ENCODE data around the gene USH1G.

USH1G gene

DNA sequence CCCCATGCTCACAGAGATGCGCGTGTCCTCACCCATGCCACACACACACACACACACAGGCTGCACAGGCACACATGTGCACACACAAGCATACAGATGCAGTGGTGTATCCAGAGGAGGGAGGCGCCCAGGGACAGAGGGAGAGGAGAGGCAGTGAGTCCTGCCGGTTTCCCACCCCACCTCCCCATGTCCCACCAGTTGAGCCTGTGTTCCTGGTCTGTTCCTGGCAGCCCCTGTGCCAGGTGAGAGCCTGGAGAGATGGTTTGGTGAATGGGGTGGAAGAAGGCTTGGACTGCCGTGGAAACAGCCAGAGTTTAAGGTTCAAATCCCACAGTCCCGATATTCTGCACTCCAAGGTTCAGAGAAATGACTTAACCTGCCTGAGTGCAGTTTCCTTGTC lies 19.4 kb downstream of the USH1G start:
- Histone ChIP-seq H3K36me3 (ENCODE audit: control insufficient read depth in 1 of 2, insufficient read depth in 2 of 2, low read length in 2 of 2) (no peaks in the 10 kb centered on the region), H3K9ac (ENCODE audit: low read depth in 1 of 2, low read length in 2 of 2) (no peak overlapping the region), H3K27me3 (ENCODE audit: control insufficient read depth in 1 of 2, insufficient read depth in 2 of 2, low read length in 2 of 2) (peaks cover 11 to 20% of the 10 kb centered on the region in 2 donors), H3K4me3 (ENCODE audit: low read depth in 1 of 2, low read length in 2 of 2) (no peak overlapping the region), H3K4me1 (ENCODE audit: control insufficient read depth in 1 of 2, insufficient read depth in 2 of 2, low read length in 2 of 2) (no peaks in the 10 kb centered on the region), H3K27ac (ENCODE audit: low read depth, low read length) (no peak overlapping the region), H3K9me3 (ENCODE audit: control insufficient read depth in 1 of 2, low read length in 2 of 2) (no peaks in the 10 kb centered on the region)

DNA sequence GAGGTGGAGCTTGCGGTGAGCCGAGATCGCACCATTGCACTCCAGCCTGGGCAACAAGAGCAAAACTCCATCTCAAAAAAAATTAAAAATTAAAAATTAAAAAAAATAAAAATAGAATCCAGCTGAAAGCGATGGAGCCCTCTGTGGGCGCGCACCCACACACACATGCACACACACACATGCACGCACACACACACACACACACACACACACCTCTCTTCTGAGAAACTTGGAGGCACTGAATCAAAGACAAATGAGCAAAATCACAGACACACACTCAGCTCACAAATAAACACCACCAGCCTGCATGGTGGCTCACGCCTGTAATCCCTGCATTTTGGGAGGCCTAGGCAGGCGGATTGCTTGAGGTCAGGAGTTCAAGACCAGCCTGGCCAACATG lies 20.0 kb downstream of the USH1G start:
- Histone ChIP-seq H3K27ac (ENCODE audit: low read depth, low read length) (no peak overlapping the region), H3K4me1 (ENCODE audit: control insufficient read depth in 1 of 2, insufficient read depth in 2 of 2, low read length in 2 of 2) (no peaks in the 10 kb centered on the region), H3K9ac (ENCODE audit: low read depth in 1 of 2, low read length in 2 of 2) (no peak overlapping the region), H3K27me3 (ENCODE audit: control insufficient read depth in 1 of 2, insufficient read depth in 2 of 2, low read length in 2 of 2) (peaks cover 11 to 20% of the 10 kb centered on the region in 2 donors), H3K4me3 (ENCODE audit: low read depth in 1 of 2, low read length in 2 of 2) (no peak overlapping the region), H3K36me3 (ENCODE audit: control insufficient read depth in 1 of 2, insufficient read depth in 2 of 2, low read length in 2 of 2) (no peaks in the 10 kb centered on the region), H3K9me3 (ENCODE audit: control insufficient read depth in 1 of 2, low read length in 2 of 2) (no peaks in the 10 kb centered on the region)

GRCh38 chr17:74901353-74902135 lies 21.5 kb downstream of the USH1G start:
- no peak overlapping the region for H3K9ac ChIP-seq (ENCODE audit: low read depth in 1 of 2, low read length in 2 of 2)
- H3K36me3 ChIP-seq (ENCODE audit: control insufficient read depth in 1 of 2, insufficient read depth in 2 of 2, low read length in 2 of 2) = no peaks in the 10 kb centered on the region
- no peaks in the 10 kb centered on the region for H3K9me3 ChIP-seq (ENCODE audit: control insufficient read depth in 1 of 2, low read length in 2 of 2)
- no peak overlapping the region for H3K4me3 ChIP-seq (ENCODE audit: low read depth in 1 of 2, low read length in 2 of 2)
- no peak overlapping the region for H3K27ac ChIP-seq (ENCODE audit: low read depth, low read length)
- H3K4me1 ChIP-seq (ENCODE audit: control insufficient read depth in 1 of 2, insufficient read depth in 2 of 2, low read length in 2 of 2) = no peaks in the 10 kb centered on the region
- H3K27me3 ChIP-seq (ENCODE audit: control insufficient read depth in 1 of 2, insufficient read depth in 2 of 2, low read length in 2 of 2) = peaks cover 14 to 24% of the 10 kb centered on the region in 2 donors

DNA sequence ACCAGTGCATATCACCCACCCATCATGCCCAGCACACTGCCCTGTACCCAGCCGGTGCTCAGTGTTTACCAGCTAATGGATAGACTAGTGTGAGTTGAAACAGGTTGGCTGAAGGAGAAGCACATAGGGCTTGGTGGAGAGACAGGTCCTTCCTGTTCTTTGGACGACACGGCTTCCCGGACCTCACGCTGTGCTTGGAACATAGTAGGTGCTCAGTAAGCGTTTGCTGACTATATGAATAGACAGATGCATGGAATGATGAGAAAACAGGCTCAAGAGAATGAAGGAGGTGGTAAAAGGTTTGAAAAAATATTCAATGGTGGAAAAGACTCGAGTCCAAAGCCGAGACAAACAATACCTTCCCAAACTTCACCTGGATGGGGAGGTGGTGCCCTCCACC lies 22.8 kb downstream of the USH1G start:
- H3K4me3 ChIP-seq (ENCODE audit: low read depth in 1 of 2, low read length in 2 of 2) = no peak overlapping the region
- H3K4me1 ChIP-seq (ENCODE audit: control insufficient read depth in 1 of 2, insufficient read depth in 2 of 2, low read length in 2 of 2) = no peaks in the 10 kb centered on the region
- peaks cover 22 to 31% of the 10 kb centered on the region in 2 donors for H3K27me3 ChIP-seq (ENCODE audit: control insufficient read depth in 1 of 2, insufficient read depth in 2 of 2, low read length in 2 of 2)
- no peak overlapping the region for H3K27ac ChIP-seq (ENCODE audit: low read depth, low read length)
- H3K36me3 ChIP-seq (ENCODE audit: control insufficient read depth in 1 of 2, insufficient read depth in 2 of 2, low read length in 2 of 2) = no peaks in the 10 kb centered on the region
- no peak overlapping the region for H3K9ac ChIP-seq (ENCODE audit: low read depth in 1 of 2, low read length in 2 of 2)
- no peaks in the 10 kb centered on the region for H3K9me3 ChIP-seq (ENCODE audit: control insufficient read depth in 1 of 2, low read length in 2 of 2)

GRCh38 chr17:74898376-74898946 lies 24.6 kb downstream of the USH1G start:
- Histone ChIP-seq H3K27ac (ENCODE audit: low read depth, low read length) (no peak overlapping the region), H3K9me3 (ENCODE audit: control insufficient read depth in 1 of 2, low read length in 2 of 2) (no peaks in the 10 kb centered on the region), H3K36me3 (ENCODE audit: control insufficient read depth in 1 of 2, insufficient read depth in 2 of 2, low read length in 2 of 2) (no peaks in the 10 kb centered on the region), H3K4me1 (ENCODE audit: control insufficient read depth in 1 of 2, insufficient read depth in 2 of 2, low read length in 2 of 2) (no peaks in the 10 kb centered on the region), H3K4me3 (ENCODE audit: low read depth in 1 of 2, low read length in 2 of 2) (no peak overlapping the region), H3K9ac (ENCODE audit: low read depth in 1 of 2, low read length in 2 of 2) (no peak overlapping the region), H3K27me3 (ENCODE audit: control insufficient read depth in 1 of 2, insufficient read depth in 2 of 2, low read length in 2 of 2) (peaks cover 23 to 25% of the 10 kb centered on the region in 2 donors)

DNA sequence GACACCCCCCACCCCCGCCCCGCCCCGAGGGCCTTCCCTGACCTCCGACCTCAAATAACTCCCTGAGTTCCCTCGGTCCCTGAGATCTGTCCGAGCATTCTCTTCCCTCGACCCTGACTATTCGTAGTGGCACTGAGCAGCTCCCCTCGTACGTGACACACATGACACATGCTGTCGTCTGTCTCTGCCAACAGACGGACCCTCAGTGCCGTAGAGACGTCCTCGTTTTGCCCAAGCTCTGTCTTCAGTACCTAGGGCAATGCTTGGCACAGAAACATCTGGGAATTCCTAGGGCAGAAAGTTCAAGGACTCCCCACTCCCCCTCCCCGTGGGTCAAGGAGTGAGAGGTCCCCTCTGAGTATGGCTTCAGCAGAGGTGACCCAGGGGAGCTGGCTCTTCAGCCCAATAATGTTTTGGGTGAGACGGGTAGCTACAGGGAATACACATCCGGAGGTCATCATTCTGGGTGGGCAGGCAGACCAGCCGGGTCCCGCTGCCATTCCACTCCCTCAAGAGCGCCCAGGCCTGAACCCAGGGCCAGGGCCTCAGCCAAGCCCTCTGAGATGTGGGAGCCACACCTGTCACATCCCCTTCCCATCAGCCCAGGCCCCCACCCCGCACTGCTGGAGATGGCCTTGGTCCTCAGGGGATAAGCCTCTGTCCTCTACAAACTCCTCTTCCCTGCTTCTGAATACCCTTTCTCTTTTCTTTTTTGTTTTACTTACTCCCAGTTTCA lies 29.0 kb downstream of the USH1G start:
- no peaks in the 10 kb centered on the region for H3K9me3 ChIP-seq (ENCODE audit: control insufficient read depth in 1 of 2, low read length in 2 of 2)
- H3K36me3 ChIP-seq (ENCODE audit: control insufficient read depth in 1 of 2, insufficient read depth in 2 of 2, low read length in 2 of 2) = no peaks in the 10 kb centered on the region
- peaks cover 29 to 36% of the 10 kb centered on the region in 2 donors for H3K27me3 ChIP-seq (ENCODE audit: control insufficient read depth in 1 of 2, insufficient read depth in 2 of 2, low read length in 2 of 2)
- no peak overlapping the region for H3K9ac ChIP-seq (ENCODE audit: low read depth in 1 of 2, low read length in 2 of 2)
- H3K27ac ChIP-seq (ENCODE audit: low read depth, low read length) = no peak overlapping the region
- no peaks in the 10 kb centered on the region for H3K4me1 ChIP-seq (ENCODE audit: control insufficient read depth in 1 of 2, insufficient read depth in 2 of 2, low read length in 2 of 2)
- H3K4me3 ChIP-seq (ENCODE audit: low read depth in 1 of 2, low read length in 2 of 2) = no peak overlapping the region

DNA sequence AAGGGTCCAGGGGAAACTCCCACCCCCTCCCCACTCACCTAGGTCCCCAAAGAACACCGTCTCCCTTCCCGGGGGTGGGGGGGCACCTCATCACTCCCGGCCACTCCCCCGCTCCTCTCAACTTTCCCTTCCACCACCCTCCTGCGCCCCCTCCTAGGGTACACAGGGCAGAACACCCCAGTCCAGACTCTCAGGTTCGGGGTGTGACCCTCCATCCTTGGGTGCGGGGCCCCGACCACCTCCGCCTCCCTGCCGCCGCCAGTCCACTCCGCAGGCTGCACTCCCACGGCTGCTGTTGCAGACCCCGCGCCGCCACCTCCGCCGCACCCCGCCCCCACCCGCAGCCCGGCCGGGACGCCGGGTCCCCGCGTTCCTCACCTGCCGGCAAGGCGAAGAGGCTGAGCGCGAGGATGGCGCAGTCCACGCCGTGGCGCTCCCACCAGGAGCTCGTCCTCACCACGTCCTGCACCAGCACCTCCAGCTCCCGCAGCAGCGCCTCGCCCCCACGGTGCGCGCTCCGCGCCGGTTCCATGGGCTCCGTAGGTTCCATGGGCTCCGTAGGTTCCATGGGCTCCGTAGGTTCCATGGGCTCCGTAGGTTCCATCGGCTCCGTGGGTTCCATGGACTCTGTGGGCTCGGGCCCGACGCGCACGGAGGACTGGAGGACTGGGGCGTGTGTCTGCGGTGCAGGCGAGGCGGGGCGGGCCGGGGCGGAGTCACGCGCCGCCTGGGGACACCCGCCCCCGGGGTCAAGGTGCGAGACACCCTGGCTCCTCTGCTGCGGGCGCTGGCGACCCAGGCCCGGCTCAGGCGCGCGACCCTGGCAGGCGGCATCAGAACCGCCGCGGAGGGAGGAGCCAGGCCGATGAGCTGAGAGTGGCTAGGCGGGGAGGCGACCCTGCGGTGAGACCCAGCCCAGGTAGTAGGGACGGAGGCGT lies 29.8 kb downstream of the USH1G start, which contains the start of gene FADS6:
Gene FADS6, minus strand, starts transcription at position 660 of the 938 bp plus-strand sequence. Its CDS starts 38 bp downstream, at position 622.
- H3K9me3 ChIP-seq (ENCODE audit: control insufficient read depth in 1 of 2, low read length in 2 of 2) = no peaks in the 10 kb centered on the region
- peak within 1 kb of the TSS; percentile 47 to 63 for H3K4me3 ChIP-seq (ENCODE audit: low read depth in 1 of 2, low read length in 2 of 2)
- H3K27me3 ChIP-seq (ENCODE audit: control insufficient read depth in 1 of 2, insufficient read depth in 2 of 2, low read length in 2 of 2) = peaks cover 29 to 42% of the 10 kb centered on the region in 2 donors
- H3K4me1 ChIP-seq (ENCODE audit: control insufficient read depth in 1 of 2, insufficient read depth in 2 of 2, low read length in 2 of 2) = no peaks in the 10 kb centered on the region
- H3K27ac ChIP-seq (ENCODE audit: low read depth, low read length) = no peak within 1 kb of the TSS
- H3K36me3 ChIP-seq (ENCODE audit: control insufficient read depth in 1 of 2, insufficient read depth in 2 of 2, low read length in 2 of 2) = no peaks in the 10 kb centered on the region
- no peak within 1 kb of the TSS for H3K9ac ChIP-seq (ENCODE audit: low read depth in 1 of 2, low read length in 2 of 2)

DNA sequence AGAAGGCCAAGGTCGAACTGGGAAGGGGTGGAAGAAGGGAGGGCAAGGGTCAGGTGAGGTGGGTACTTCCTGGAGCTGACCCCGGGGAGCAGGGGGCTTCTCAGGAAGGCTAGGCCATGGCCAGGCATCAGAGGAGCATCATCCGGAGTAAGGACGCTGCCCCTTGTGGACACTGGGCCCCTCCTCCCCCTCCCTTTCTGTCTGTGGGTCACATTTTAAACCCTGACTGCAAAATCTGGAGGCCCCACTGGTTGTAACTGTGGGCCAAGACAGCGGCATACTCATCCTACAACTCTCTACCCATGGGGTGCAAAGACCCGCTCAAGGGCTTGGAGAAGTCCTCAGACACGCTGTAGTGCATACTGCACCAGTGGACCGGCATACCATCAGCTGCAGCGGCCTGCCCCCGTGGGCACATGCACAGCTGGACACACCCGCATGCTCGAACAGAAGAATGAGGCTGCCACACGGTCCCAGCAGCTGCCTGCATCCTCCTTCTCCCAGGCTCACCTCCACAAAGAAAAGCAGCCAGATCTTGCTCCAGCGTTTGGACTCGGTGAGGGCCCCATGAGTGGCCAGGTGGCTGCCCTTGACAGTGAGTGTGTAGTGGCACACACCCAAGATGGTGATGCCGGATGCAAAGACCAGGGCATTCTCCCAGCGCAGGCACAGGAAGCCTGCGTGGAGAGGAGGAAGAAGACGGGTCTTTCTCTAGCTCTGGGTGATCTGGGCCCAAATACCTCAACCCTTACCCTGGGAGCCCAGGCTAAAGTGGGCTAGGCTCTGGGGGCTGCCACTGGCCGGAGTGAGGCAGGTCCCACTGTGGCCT lies 30.8 kb downstream of the USH1G start:
- Histone ChIP-seq H3K4me1 (ENCODE audit: control insufficient read depth in 1 of 2, insufficient read depth in 2 of 2, low read length in 2 of 2) (no peaks in the 10 kb centered on the region), H3K4me3 (ENCODE audit: low read depth in 1 of 2, low read length in 2 of 2) (peak overlapping the region in 1 of 2 donors; percentile 45), H3K27ac (ENCODE audit: low read depth, low read length) (no peak overlapping the region), H3K9me3 (ENCODE audit: control insufficient read depth in 1 of 2, low read length in 2 of 2) (no peaks in the 10 kb centered on the region), H3K27me3 (ENCODE audit: control insufficient read depth in 1 of 2, insufficient read depth in 2 of 2, low read length in 2 of 2) (peaks cover 29 to 43% of the 10 kb centered on the region in 2 donors), H3K9ac (ENCODE audit: low read depth in 1 of 2, low read length in 2 of 2) (no peak overlapping the region), H3K36me3 (ENCODE audit: control insufficient read depth in 1 of 2, insufficient read depth in 2 of 2, low read length in 2 of 2) (no peaks in the 10 kb centered on the region)

DNA sequence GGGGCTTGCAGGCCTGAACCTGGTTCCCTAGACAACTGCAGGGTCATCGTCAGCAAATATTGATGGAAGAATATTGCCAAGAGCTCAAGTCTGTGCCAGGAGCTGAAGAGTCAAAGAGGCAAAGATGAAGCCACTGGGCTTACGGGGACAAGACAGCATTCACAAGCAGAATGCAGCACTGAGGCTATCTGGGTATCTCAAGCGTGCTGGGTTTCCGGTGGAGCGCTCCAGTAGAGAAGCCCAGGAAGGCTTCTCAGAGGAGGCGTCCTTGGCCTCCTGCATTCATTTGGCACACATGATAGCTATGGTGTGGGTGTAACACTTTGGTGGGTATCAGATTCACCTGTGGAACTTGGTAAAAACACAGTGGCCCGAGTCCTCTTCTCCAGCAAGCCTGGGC lies 32.5 kb downstream of the USH1G start:
- Histone ChIP-seq H3K4me1 (ENCODE audit: control insufficient read depth in 1 of 2, insufficient read depth in 2 of 2, low read length in 2 of 2) (no peaks in the 10 kb centered on the region), H3K4me3 (ENCODE audit: low read depth in 1 of 2, low read length in 2 of 2) (no peak overlapping the region), H3K27ac (ENCODE audit: low read depth, low read length) (no peak overlapping the region), H3K27me3 (ENCODE audit: control insufficient read depth in 1 of 2, insufficient read depth in 2 of 2, low read length in 2 of 2) (peaks cover 18 to 32% of the 10 kb centered on the region in 2 donors), H3K36me3 (ENCODE audit: control insufficient read depth in 1 of 2, insufficient read depth in 2 of 2, low read length in 2 of 2) (no peaks in the 10 kb centered on the region), H3K9me3 (ENCODE audit: control insufficient read depth in 1 of 2, low read length in 2 of 2) (no peaks in the 10 kb centered on the region), H3K9ac (ENCODE audit: low read depth in 1 of 2, low read length in 2 of 2) (no peak overlapping the region)

Measured in duodenal mucosa (tissue), 2 donors.